ENCODE results near the gene CLMN. TPM values are rescaled to one million over a fixed set of nuclear protein-coding genes. Genes with fewer than 3 reads are reported as not detected.
"Not testable (repeated sequence)": the region's sequence is repeated elsewhere in the genome, so short reads cannot be mapped to it uniquely, and the experiment has no call there.

The CLMN gene
- total RNA-seq, 2 donors from 2014 or later: 24.6 to 39.3 TPM

DNA sequence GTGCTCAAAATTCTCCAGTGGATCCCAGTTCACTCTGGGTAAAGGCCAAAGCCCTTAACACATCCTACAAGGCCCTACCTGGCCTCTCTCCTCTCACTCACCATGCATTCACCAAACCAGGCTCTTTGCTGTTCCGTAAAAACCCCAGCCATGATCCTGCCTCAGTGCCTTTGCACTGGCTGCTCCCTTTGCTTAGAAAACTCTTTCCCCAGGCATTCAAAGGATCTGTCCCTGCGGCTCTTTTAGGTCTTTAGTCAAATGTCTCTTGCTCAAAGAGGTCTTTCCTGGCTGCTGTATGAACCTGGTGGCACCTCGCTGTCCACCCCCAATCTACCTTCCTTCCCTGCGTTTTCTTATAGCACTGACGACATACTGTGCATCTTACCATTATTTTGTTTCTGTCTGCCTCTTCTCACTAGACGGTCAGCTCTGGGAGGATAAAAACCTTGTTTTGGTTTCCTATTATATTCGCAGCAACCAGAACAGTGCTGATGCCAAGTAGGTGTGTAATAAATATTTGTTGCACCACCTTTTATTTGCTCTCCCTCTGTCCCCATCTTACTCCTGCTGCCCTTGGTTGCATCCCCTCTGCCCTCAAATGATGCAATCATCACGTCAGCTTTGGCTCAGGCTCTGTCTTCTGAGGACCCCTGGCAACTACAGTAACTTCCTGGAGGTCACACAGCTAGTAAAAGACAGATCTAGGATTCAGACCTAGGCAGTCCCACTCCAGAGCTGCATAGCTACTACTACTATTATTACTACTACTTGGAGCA, 138.6 kb downstream of the CLMN start:
- no peak for DNase-seq (ENCODE audit: low spot score)
- Histone ChIP-seq H3K27me3 (replicated peaks; ENCODE audit: insufficient read depth) (no peaks in the 10 kb centered on the region), H3K27ac (no peak overlapping the region), H3K4me1 (replicated peaks) (no peaks in the 10 kb centered on the region), H3K9me3 (no peaks in the 10 kb centered on the region), H3K4me3 (no peak overlapping the region), H3K36me3 (no peaks in the 10 kb centered on the region)
- WGBS: 89% methylated on average over 8 of the region's 8 CpGs
- intact Hi-C loops (cut with DNase I): no loop called here
- TF ChIP-seq POLR2AphosphoS5 (IDR thresholded peaks at IDR 0.05) (no peak), POLR2A (IDR thresholded peaks at IDR 0.05) (no peak)
- TF ChIP-seq, protein P1, sequence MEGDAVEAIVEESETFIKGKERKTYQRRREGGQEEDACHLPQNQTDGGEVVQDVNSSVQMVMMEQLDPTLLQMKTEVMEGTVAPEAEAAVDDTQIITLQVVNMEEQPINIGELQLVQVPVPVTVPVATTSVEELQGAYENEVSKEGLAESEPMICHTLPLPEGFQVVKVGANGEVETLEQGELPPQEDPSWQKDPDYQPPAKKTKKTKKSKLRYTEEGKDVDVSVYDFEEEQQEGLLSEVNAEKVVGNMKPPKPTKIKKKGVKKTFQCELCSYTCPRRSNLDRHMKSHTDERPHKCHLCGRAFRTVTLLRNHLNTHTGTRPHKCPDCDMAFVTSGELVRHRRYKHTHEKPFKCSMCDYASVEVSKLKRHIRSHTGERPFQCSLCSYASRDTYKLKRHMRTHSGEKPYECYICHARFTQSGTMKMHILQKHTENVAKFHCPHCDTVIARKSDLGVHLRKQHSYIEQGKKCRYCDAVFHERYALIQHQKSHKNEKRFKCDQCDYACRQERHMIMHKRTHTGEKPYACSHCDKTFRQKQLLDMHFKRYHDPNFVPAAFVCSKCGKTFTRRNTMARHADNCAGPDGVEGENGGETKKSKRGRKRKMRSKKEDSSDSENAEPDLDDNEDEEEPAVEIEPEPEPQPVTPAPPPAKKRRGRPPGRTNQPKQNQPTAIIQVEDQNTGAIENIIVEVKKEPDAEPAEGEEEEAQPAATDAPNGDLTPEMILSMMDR (IDR thresholded peaks at IDR 0.05): no peak

DNA sequence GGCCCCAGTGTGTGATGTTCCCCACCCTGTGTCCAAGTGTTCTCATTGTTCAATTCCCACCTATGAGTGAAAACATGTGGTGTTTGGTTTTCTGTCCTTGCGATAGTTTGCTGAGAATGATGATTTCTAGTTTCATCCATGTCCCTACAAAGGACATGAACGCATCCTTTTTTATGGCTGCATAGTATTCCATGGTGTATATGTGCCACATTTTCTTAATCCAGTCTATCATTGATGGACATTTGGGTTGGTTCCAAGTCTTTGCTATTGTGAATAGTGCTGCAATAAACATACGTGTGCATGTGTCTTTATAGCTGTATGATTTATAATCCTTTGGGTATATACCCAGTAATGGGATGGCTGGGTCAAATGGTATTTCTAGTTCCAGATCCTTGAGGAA, 144.0 kb downstream of the CLMN start:
- 94% methylated on average over 3 of the region's 3 CpGs for WGBS
- not testable (repeated sequence) for H3K4me1 ChIP-seq (replicated peaks); H3K27me3 ChIP-seq (replicated peaks; ENCODE audit: insufficient read depth); H3K9me3 ChIP-seq; H3K4me3 ChIP-seq; DNase-seq (ENCODE audit: low spot score); H3K36me3 ChIP-seq; H3K27ac ChIP-seq
- intact Hi-C loops (cut with DNase I): loop anchor here (2.0 kb wide), 1 partner anchor 255 kb away; no protein-coding TSS in a partner anchor

DNA sequence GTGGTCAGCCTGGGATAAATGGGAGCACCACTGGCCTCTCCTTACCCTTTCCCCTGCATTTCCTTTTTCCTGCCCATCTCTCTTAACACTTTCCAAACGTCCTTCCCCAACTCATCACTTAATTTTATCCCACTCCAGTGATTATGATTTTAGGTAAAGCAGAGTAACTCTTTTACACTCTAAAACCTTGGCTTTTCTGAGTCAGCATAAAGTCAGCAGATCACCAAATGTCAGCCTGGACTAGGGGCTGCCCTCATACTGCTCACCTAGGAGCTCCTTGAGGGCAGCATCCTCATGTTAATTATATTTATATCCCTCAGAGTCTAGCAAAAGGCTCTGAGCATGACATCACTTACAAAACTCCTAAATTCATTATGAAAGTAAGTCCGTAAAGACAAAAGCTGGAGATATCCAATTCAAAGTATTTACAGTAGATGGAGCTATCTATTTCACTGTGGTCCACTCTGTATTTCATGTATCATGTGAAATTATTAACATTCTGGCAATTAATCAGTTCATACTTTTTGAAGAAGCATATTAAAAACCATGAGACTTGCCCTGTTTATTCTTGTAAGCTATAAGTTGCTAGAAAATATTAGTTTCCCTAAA, 145.4 kb downstream of the CLMN start:
- H3K27ac ChIP-seq: no peak overlapping the region
- no peak for DNase-seq (ENCODE audit: low spot score)
- no peaks in the 10 kb centered on the region for H3K36me3 ChIP-seq
- intact Hi-C loops (cut with DNase I): loop anchor here (2.0 kb wide), 1 partner anchor 257 kb away; no protein-coding TSS in a partner anchor
- H3K9me3 ChIP-seq: no peaks in the 10 kb centered on the region
- no peak for TF ChIP-seq POLR2A (IDR thresholded peaks at IDR 0.05)
- TF ChIP-seq, protein P1 (IDR thresholded peaks at IDR 0.05): peak in 2 of 4 experiments; percentile 34 to 44
- no peak for TF ChIP-seq POLR2AphosphoS5 (IDR thresholded peaks at IDR 0.05)
- H3K27me3 ChIP-seq (replicated peaks; ENCODE audit: insufficient read depth): no peaks in the 10 kb centered on the region
- WGBS: 30% methylated on average over 2 of the region's 2 CpGs
- H3K4me3 ChIP-seq: no peak overlapping the region
- H3K4me1 ChIP-seq (replicated peaks): no peaks in the 10 kb centered on the region

DNA sequence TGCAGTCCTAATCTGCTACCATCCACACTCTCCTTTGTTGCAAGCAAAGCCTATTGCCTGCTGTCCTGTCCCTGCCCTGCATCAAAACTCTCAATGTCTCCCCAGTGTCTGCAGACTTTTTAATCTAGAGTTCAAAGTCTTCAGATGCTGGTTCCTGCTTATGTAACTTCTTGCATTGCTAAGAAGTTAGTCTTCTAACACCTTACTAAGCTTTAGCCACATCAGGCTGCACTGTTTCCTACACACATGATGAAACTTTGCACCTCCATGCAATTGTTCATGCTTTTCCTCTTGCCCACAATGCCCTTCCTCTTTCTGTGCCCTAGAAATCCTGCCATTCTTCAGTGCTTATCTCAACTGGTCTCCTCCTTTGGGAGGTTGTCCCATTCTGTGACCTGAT, 146.2 kb downstream of the CLMN start:
- no peak overlapping the region for H3K27ac ChIP-seq
- H3K27me3 ChIP-seq (replicated peaks; ENCODE audit: insufficient read depth): no peaks in the 10 kb centered on the region
- no peaks in the 10 kb centered on the region for H3K36me3 ChIP-seq
- intact Hi-C loops (cut with DNase I): no loop called here
- no peaks in the 10 kb centered on the region for H3K9me3 ChIP-seq
- no peak for DNase-seq (ENCODE audit: low spot score)
- H3K4me3 ChIP-seq: no peak overlapping the region
- no peaks in the 10 kb centered on the region for H3K4me1 ChIP-seq (replicated peaks)
- TF ChIP-seq POLR2AphosphoS5 (IDR thresholded peaks at IDR 0.05) (no peak), POLR2A (IDR thresholded peaks at IDR 0.05) (no peak)
- TF ChIP-seq, protein P1 (IDR thresholded peaks at IDR 0.05): no peak

DNA sequence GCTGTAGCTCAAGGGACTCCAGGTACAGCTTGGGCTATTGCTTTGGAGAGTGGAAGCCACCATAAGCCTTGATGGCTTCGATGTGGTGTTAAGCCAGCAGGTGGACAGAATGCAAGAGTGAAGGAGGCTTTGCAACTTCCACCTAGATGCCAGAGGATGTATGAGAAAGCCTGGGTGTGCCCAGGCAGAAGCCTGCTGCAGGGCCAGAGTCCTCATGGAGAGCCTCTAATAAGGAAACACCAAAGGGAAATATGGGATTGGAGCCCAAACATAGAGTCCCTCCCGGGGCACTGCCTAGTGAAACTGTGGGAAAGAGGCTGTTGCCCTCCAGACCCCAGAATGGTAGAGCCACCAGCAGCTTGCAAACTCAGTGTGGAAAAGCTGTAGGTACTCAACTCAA, 152.5 kb downstream of the CLMN start:
- 100% methylated on average over 2 of the region's 2 CpGs for WGBS
- H3K27ac ChIP-seq: no peak overlapping the region
- no peaks in the 10 kb centered on the region for H3K27me3 ChIP-seq (replicated peaks; ENCODE audit: insufficient read depth)
- no peaks in the 10 kb centered on the region for H3K9me3 ChIP-seq
- TF ChIP-seq POLR2A (IDR thresholded peaks at IDR 0.05): no peak
- no peak for TF ChIP-seq POLR2AphosphoS5 (IDR thresholded peaks at IDR 0.05)
- TF ChIP-seq, protein P1 (IDR thresholded peaks at IDR 0.05): no peak
- no peaks in the 10 kb centered on the region for H3K36me3 ChIP-seq
- H3K4me1 ChIP-seq (replicated peaks): no peaks in the 10 kb centered on the region
- DNase-seq (ENCODE audit: low spot score): no peak
- no peak overlapping the region for H3K4me3 ChIP-seq
- intact Hi-C loops (cut with DNase I): no loop called here

All from prostate gland (tissue), 2 donors.